Calu3 (cell line): ENCODE data around the gene BTN1A1. TPM values are rescaled to one million over a fixed set of nuclear protein-coding genes. Genes with fewer than 3 reads are reported as not detected.

Experiments used
- BruUV-seq: library from RNA; stranded (reverse); fragments of 400-500 nt; replicated peaks from 2 replicates; lab custom pipeline; 2021; lab: Mats Ljungman, UMichigan
- CTCF ChIA-PET: fragments of 300-600 bp; sonication (Branson Sonifier 250); formaldehyde crosslinking; loops from one replicate; lab custom pipeline; 2022; ENCODE audit warnings: antibody characterized with exemption; lab: Charles Lee
- DNase-seq: peaks from one replicate; pipeline ENCODE4 v3.0.0; 2022
- H3K27ac Mint-ChIP-seq: one replicate; pipeline ENCODE4 v1.8.0; 2022; ENCODE audit warnings: mixed read lengths; ENCODE audit not compliant: unreplicated experiment
- H3K27me3 Mint-ChIP-seq: one replicate; pipeline ENCODE4 v1.8.0; 2022; ENCODE audit warnings: mixed read lengths; ENCODE audit not compliant: unreplicated experiment
- H3K36me3 Mint-ChIP-seq: one replicate; pipeline ENCODE4 v1.8.0; 2022; ENCODE audit warnings: mild to moderate bottlenecking, moderate library complexity, mixed read lengths; ENCODE audit not compliant: insufficient read depth, unreplicated experiment
- H3K4me1 Mint-ChIP-seq: one replicate; pipeline ENCODE4 v1.8.0; 2022; ENCODE audit warnings: mild to moderate bottlenecking, low read depth, mixed read lengths; ENCODE audit not compliant: unreplicated experiment
- H3K4me3 Mint-ChIP-seq: one replicate; pipeline ENCODE4 v1.8.0; 2022; ENCODE audit warnings: mild to moderate bottlenecking, low read depth, moderate library complexity, mixed read lengths; ENCODE audit not compliant: unreplicated experiment
- H3K9me3 Mint-ChIP-seq: one replicate; pipeline ENCODE4 v1.8.0; 2022; ENCODE audit warnings: low read depth, mixed read lengths; ENCODE audit not compliant: unreplicated experiment
- CTCF ChIP-seq: fragments of 200-600 bp; IDR thresholded peaks from one replicate; pipeline ENCODE4 v1.8.0; 2022; ENCODE audit warnings: antibody characterized with exemption; ENCODE audit not compliant: unreplicated experiment
- intact Hi-C: fragments of 100-400 bp; cut with micrococcal nuclease; formaldehyde crosslinking; loops from one replicate; pipeline ENCODE4 v1.10.0; 2022; ENCODE audit not compliant: unreplicated experiment
- total RNA-seq: library from RNA; stranded (reverse); gene quantifications from 2 replicates; pipeline ENCODE4 v1.2.3, GENCODE V29; 2022

The BTN1A1 gene
- total RNA-seq, 1 experiment from 2014 or later, result not detected

GRCh38 chr6:26483727-26484126 is 16.4 kb upstream of the BTN1A1 start:
- no TSS peak for BruUV-seq
- CTCF ChIA-PET, result no interaction called here

GRCh38 chr6:26484161-26484560 is 15.9 kb upstream of the BTN1A1 start:
- CTCF ChIA-PET, result no interaction called here
- Mint-ChIP-seq H3K4me3 (no peak overlapping the region), H3K4me1 (no peaks in the 10 kb centered on the region), H3K9me3 (peaks cover 2% of the 10 kb centered on the region), H3K36me3 (no peaks in the 10 kb centered on the region), H3K27ac (no peak overlapping the region), H3K27me3 (no peaks in the 10 kb centered on the region)
- no peak for TF ChIP-seq CTCF
- BruUV-seq, result no TSS peak
- intact Hi-C loops, result no loop called here
- no peak for DNase-seq

More at GRCh38 chr6:26483727-26484126, 16.4 kb upstream of the BTN1A1 start:
- Mint-ChIP-seq H3K4me3 (no peak overlapping the region), H3K27ac (no peak overlapping the region), H3K4me1 (no peaks in the 10 kb centered on the region), H3K27me3 (no peaks in the 10 kb centered on the region), H3K36me3 (no peaks in the 10 kb centered on the region), H3K9me3 (peaks cover 2% of the 10 kb centered on the region)
- TF ChIP-seq CTCF, result no peak
- DNase-seq, result no peak
- intact Hi-C loops, result no loop called here

- Mint-ChIP-seq H3K9me3 (peaks cover 2% of the 10 kb centered on the region), H3K27me3 (no peaks in the 10 kb centered on the region), H3K36me3 (no peaks in the 10 kb centered on the region), H3K27ac (no peak overlapping the region), H3K4me3 (no peak overlapping the region), H3K4me1 (no peaks in the 10 kb centered on the region)
- no TSS peak for BruUV-seq
- no peak for TF ChIP-seq CTCF
- DNase-seq, result no peak
- CTCF ChIA-PET, result no interaction called here
- intact Hi-C loops, result no loop called here
Measured at GRCh38 chr6:26485112-26485780, 14.9 kb upstream of the BTN1A1 start.

GRCh38 chr6:26486358-26486757 is 13.7 kb upstream of the BTN1A1 start:
- H3K4me1 Mint-ChIP-seq, result no peaks in the 10 kb centered on the region
- H3K27ac Mint-ChIP-seq, result no peak overlapping the region
- H3K9me3 Mint-ChIP-seq, result peaks cover 2% of the 10 kb centered on the region
- no peaks in the 10 kb centered on the region for H3K36me3 Mint-ChIP-seq
- DNase-seq, result no peak
- no peak for TF ChIP-seq CTCF
- CTCF ChIA-PET, result no interaction called here
- no peak overlapping the region for H3K4me3 Mint-ChIP-seq
- intact Hi-C loops, result no loop called here
- no TSS peak for BruUV-seq
- H3K27me3 Mint-ChIP-seq, result no peaks in the 10 kb centered on the region
